Esophagus muscularis mucosa (tissue), 4 donors: ENCODE data around the gene STAMBP.

ENCODE experiments used
- EP300 ChIP-seq: sonication (generic); formaldehyde crosslinking; IDR thresholded peaks from one replicate; pipeline ENCODE4 v1.6.1; 2017; ENCODE audit warnings: antibody characterized with exemption
- POLR2AphosphoS5 ChIP-seq, 2 donors: sonication (generic); formaldehyde crosslinking; IDR thresholded peaks; one replicate each; pipeline ENCODE4 v1.6.1; 2017; ENCODE audit warnings: antibody characterized with exemption in 2 of 2
- TF ChIP-seq, protein P1 (sequence below), 3 experiments: fragments of 200-600 bp in 2 of 3; fragments of 450-650 bp in 1 of 3; sonication (generic) in 2 of 3; IDR thresholded peaks; one replicate each; pipeline ENCODE4 v1.5.1; 2017 to 2019; ENCODE audit warnings: antibody characterized with exemption in 3 of 3, mild to moderate bottlenecking in 2 of 3, moderate library complexity in 1 of 3

DNA sequence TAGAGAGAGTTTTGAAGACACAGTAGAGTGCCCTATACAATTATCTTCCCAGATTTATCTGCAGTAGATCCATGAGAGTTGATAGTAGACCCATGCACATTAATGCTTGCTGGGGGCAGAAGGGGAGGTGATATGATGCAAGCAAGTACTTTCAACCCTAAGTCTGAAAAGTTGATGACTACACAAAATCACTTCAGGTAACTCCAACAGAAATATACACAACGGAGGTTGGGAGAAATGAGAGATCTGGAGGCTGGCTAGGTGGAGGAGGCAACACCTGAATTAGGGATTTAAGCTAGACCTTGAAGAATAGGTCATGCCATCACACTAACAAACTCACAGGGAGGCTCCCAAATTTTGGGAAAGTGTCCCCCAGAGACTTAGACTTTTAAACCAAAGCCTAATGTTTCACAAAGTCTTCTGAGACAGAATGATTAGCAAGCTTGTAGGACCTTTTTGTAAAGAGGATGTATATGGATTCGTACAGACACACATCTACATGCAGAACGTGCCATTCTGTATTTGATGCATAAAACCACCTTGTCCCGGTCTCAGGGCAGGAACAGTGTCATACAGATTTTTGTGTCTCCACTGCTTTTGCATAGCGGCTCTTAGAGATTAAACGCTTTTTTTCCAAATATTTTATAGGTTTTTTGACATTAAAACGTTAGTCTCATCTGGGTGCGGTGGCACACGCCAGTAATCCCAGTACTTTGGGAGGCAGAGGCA lies 937 bp upstream of the STAMBP start:
- TF ChIP-seq, protein P1, sequence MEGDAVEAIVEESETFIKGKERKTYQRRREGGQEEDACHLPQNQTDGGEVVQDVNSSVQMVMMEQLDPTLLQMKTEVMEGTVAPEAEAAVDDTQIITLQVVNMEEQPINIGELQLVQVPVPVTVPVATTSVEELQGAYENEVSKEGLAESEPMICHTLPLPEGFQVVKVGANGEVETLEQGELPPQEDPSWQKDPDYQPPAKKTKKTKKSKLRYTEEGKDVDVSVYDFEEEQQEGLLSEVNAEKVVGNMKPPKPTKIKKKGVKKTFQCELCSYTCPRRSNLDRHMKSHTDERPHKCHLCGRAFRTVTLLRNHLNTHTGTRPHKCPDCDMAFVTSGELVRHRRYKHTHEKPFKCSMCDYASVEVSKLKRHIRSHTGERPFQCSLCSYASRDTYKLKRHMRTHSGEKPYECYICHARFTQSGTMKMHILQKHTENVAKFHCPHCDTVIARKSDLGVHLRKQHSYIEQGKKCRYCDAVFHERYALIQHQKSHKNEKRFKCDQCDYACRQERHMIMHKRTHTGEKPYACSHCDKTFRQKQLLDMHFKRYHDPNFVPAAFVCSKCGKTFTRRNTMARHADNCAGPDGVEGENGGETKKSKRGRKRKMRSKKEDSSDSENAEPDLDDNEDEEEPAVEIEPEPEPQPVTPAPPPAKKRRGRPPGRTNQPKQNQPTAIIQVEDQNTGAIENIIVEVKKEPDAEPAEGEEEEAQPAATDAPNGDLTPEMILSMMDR (IDR thresholded peaks at IDR 0.05) = no peak
- TF ChIP-seq EP300 (no peak), POLR2AphosphoS5 (IDR thresholded peaks at IDR 0.05) (no peak)
